ENCODE measurements around the gene BRSK2. TPM values are rescaled to one million over a fixed set of nuclear protein-coding genes. Genes with fewer than 3 reads are reported as not detected.

BRSK2 gene
- total RNA-seq, 1 donor from 2014 or later: 0.11 TPM

DNA sequence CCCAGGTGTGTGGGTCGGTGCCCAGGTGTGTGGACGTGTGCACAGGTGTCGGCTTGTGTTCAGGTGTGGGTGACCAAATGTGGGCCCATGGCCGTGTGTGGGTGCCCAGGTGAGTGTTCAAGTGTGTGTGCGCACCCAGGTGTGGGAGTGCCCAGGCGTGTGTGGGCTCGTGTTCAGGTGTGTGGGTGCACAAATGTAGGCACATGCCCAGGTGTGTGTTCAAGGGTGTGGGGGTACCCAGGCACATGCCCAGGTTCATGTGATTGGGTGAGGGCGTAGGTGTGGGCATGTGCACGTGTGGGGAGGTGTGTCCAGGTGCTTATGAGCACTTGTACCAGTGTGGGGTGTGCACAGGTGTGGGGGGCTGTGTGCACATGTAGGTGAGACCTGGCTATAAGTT lies 54.0 kb downstream of the BRSK2 start:
- ChIA-PET POLR2A (no interaction called here), CTCF (no interaction called here)
- H3K27ac Mint-ChIP-seq: no peak overlapping the region
- intact Hi-C loops (cut with micrococcal nuclease): no loop called here
- H3K27me3 Mint-ChIP-seq: no peaks in the 10 kb centered on the region
- H3K4me3 Mint-ChIP-seq: no peak overlapping the region
- no peak for ATAC-seq (ENCODE audit: low read depth)
- no peaks in the 10 kb centered on the region for H3K4me1 Mint-ChIP-seq
- TF ChIP-seq, protein P1, sequence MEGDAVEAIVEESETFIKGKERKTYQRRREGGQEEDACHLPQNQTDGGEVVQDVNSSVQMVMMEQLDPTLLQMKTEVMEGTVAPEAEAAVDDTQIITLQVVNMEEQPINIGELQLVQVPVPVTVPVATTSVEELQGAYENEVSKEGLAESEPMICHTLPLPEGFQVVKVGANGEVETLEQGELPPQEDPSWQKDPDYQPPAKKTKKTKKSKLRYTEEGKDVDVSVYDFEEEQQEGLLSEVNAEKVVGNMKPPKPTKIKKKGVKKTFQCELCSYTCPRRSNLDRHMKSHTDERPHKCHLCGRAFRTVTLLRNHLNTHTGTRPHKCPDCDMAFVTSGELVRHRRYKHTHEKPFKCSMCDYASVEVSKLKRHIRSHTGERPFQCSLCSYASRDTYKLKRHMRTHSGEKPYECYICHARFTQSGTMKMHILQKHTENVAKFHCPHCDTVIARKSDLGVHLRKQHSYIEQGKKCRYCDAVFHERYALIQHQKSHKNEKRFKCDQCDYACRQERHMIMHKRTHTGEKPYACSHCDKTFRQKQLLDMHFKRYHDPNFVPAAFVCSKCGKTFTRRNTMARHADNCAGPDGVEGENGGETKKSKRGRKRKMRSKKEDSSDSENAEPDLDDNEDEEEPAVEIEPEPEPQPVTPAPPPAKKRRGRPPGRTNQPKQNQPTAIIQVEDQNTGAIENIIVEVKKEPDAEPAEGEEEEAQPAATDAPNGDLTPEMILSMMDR (IDR thresholded peaks at IDR 0.05): no peak
- DNase-seq: no peak
- H3K36me3 Mint-ChIP-seq (ENCODE audit: low read depth): no peaks in the 10 kb centered on the region
- H3K9me3 Mint-ChIP-seq: no peaks in the 10 kb centered on the region

DNA sequence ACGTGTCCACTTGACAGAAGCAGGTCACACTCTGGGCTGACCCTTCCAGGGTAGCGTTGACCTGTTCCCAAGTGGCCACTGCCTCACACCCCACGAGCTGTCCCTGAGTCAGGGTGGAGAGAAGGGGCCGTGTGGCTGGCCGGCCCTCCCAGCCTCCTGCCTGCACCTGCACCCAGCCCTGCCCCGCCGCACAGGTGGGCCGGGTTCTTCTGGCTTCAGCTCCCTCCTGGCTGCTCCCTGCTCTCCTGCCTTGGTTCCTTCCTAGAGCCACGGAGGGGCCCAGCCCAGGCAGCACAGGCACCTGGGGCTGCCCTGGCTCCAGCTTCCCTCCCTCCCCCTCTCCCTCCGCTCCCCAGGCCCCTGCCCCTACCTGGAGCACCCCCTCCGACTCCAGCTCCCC lies 54.6 kb downstream of the BRSK2 start:
- H3K4me1 Mint-ChIP-seq: no peaks in the 10 kb centered on the region
- no peaks in the 10 kb centered on the region for H3K36me3 Mint-ChIP-seq (ENCODE audit: low read depth)
- ChIA-PET POLR2A (no interaction called here), CTCF (no interaction called here)
- DNase-seq (no peak), ATAC-seq (ENCODE audit: low read depth) (no peak)
- intact Hi-C loops (cut with micrococcal nuclease): no loop called here
- H3K9me3 Mint-ChIP-seq: no peaks in the 10 kb centered on the region
- H3K4me3 Mint-ChIP-seq: no peak overlapping the region
- no peaks in the 10 kb centered on the region for H3K27me3 Mint-ChIP-seq
- H3K27ac Mint-ChIP-seq: no peak overlapping the region
- TF ChIP-seq, protein P1 (IDR thresholded peaks at IDR 0.05): no peak

DNA sequence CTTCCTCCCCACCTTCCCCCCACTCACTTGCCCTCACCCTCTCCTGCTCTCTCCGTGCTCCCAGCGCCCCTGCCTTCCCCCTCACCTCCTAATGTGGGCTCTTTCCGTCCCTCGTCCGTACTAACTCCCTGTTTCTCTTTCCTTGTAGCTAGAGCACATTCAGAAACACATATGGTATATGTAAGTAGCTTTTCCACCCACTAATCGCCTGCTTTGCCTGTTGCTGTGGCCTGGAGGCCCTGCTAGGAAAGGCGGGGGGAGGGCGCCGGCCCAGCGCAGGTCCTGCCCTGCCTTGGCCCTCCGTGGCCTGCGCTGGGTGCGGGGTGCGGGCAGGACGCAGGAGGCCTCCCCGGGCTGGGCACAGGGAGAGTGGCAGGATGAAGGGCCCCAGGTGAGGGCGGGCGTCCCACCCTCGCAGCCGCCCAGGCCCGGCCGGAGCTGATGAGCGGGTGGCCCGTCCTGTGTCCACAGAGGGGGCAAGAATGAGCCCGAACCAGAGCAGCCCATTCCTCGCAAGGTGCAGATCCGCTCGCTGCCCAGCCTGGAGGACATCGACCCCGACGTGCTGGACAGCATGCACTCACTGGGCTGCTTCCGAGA lies 55.2 kb downstream of the BRSK2 start:
- POLR2A ChIA-PET: no interaction called here
- H3K9me3 Mint-ChIP-seq: no peaks in the 10 kb centered on the region
- no peak for ATAC-seq (ENCODE audit: low read depth)
- H3K27me3 Mint-ChIP-seq: no peaks in the 10 kb centered on the region
- no peaks in the 10 kb centered on the region for H3K36me3 Mint-ChIP-seq (ENCODE audit: low read depth)
- H3K4me3 Mint-ChIP-seq: no peak overlapping the region
- H3K4me1 Mint-ChIP-seq: no peaks in the 10 kb centered on the region
- intact Hi-C loops (cut with micrococcal nuclease): no loop called here
- no peak overlapping the region for H3K27ac Mint-ChIP-seq
- CTCF ChIA-PET: no interaction called here
- TF ChIP-seq, protein P1 (IDR thresholded peaks at IDR 0.05): no peak
- no peak for DNase-seq

DNA sequence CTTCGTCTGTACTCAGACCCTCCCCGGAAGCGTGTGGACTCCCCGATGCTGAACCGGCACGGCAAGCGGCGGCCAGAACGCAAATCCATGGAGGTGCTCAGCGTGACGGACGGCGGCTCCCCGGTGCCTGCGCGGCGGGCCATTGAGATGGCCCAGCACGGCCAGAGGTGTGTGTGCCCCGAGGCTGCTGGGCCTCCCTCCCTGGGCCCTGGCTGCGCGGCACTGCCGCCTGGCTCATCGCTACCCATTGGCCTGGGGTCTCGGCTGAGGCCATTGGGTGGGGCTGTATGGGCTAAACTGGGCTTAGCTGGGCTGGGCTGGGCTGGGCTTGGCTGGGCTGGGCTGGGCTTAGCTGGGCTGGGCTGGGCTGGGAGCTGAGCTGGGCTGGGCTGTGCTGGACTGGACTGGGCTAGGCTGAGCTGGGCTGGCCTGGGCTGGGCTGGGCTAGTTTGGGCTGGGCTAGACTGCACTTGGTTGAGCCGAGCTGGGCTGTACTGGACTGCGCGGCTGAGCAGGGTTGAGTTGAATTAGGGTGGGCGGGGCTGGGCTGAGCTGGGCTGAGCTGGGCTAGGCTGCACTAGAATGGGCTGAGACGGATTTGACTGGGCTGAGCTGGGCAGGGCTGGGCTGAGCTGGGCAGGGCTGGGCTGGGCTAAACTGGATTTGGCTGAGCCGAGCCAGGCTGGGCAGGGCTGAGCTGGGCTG lies 56.2 kb downstream of the BRSK2 start:
- DNase-seq (no peak), ATAC-seq (ENCODE audit: low read depth) (no peak)
- TF ChIP-seq, protein P1 (IDR thresholded peaks at IDR 0.05): no peak
- intact Hi-C loops (cut with micrococcal nuclease): no loop called here
- Mint-ChIP-seq H3K4me3 (no peak overlapping the region), H3K27me3 (no peaks in the 10 kb centered on the region), H3K36me3 (ENCODE audit: low read depth) (no peaks in the 10 kb centered on the region), H3K9me3 (no peaks in the 10 kb centered on the region), H3K4me1 (no peaks in the 10 kb centered on the region), H3K27ac (no peak overlapping the region)
- ChIA-PET CTCF (no interaction called here), POLR2A (no interaction called here)

DNA sequence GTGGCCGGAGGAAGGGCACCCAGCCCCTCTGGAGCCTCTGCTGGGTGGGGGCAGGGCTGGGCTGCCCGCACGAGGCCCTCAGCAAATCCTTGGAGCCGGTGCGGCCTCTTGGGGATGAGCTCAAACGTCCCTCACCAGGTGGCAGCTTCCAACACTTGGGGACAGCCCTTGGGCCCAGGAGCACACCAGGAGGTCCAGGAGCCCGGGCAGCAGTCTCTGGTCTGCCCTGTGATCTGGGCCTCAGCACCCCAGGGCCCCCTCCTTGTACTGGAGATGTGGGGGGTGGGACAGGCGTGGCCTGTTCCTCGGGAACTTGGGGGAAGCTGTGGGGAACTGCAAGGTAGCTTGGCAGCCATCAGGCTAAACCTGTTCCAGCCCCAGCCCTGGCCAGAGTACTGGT lies 56.9 kb downstream of the BRSK2 start:
- ChIA-PET CTCF (no interaction called here), POLR2A (no interaction called here)
- H3K36me3 Mint-ChIP-seq (ENCODE audit: low read depth): no peaks in the 10 kb centered on the region
- no peak overlapping the region for H3K4me3 Mint-ChIP-seq
- no peaks in the 10 kb centered on the region for H3K4me1 Mint-ChIP-seq
- H3K9me3 Mint-ChIP-seq: no peaks in the 10 kb centered on the region
- ATAC-seq (ENCODE audit: low read depth) (no peak), DNase-seq (no peak)
- no peaks in the 10 kb centered on the region for H3K27me3 Mint-ChIP-seq
- TF ChIP-seq, protein P1 (IDR thresholded peaks at IDR 0.05): no peak
- intact Hi-C loops (cut with micrococcal nuclease): no loop called here
- H3K27ac Mint-ChIP-seq: no peak overlapping the region

Data from activated B cell treated with CpG ODN at 0.5 μM for 24 hours (primary cell).